Liver (tissue), 9 donors: ENCODE results near the gene ULBP1. TPM values are rescaled to one million over a fixed set of nuclear protein-coding genes. Genes with fewer than 3 reads are reported as not detected.
"Not testable (repeated sequence)": the region's sequence is repeated elsewhere in the genome, so short reads cannot be mapped to it uniquely, and the experiment has no call there.

Source experiments
- DNase-seq: peaks from one replicate; pipeline ENCODE4 v3.0.0-alpha.2; 2017; ENCODE audit warnings: low spot score
- H3K27ac ChIP-seq, 2 donors: one replicate each; pipeline ENCODE4 v1.7.0; 2013; ENCODE audit warnings: inconsistent platforms in 2 of 2, low read length in 2 of 2, control low read depth in 1 of 2, low read depth in 1 of 2, mild to moderate bottlenecking in 1 of 2
- H3K27me3 ChIP-seq, 4 donors: one replicate each; pipeline versions ENCODE4 v1.6.1 to v1.7.0; 2013; ENCODE audit warnings: low read length in 3 of 4, inconsistent platforms in 1 of 4, mild to moderate bottlenecking in 1 of 4, moderate library complexity in 1 of 4; ENCODE audit not compliant: control insufficient read depth in 4 of 4, insufficient read depth in 4 of 4
- H3K36me3 ChIP-seq, 4 donors: one replicate each; pipeline versions ENCODE4 v1.6.1 to v1.7.0; 2013; ENCODE audit warnings: low read length in 3 of 4, mild to moderate bottlenecking in 3 of 4, low read depth in 1 of 4, moderate library complexity in 1 of 4; ENCODE audit not compliant: control insufficient read depth in 4 of 4, insufficient read depth in 3 of 4
- H3K4me1 ChIP-seq, 4 donors: one replicate each; pipeline versions ENCODE4 v1.6.1 to v1.7.0; 2013; ENCODE audit warnings: low read length in 3 of 4, mild to moderate bottlenecking in 3 of 4, moderate library complexity in 1 of 4; ENCODE audit not compliant: control insufficient read depth in 4 of 4, insufficient read depth in 4 of 4
- H3K4me3 ChIP-seq, 3 donors: one replicate each; pipeline versions ENCODE4 v1.6.1 to v1.7.0; 2013; ENCODE audit warnings: low read length in 3 of 3, control low read depth in 1 of 3, low read depth in 1 of 3, mild to moderate bottlenecking in 1 of 3
- H3K9ac ChIP-seq, 2 donors: one replicate each; pipeline ENCODE4 v1.7.0; 2013; ENCODE audit warnings: low read length in 2 of 2, mild to moderate bottlenecking in 2 of 2, moderate library complexity in 2 of 2, control low read depth in 1 of 2, low read depth in 1 of 2
- H3K9me3 ChIP-seq, 4 donors: one replicate each; pipeline versions ENCODE4 v1.6.1 to v1.7.0; 2013; ENCODE audit warnings: low read length in 3 of 4; ENCODE audit not compliant: control insufficient read depth in 4 of 4
- GABPA ChIP-seq, 2 donors: IDR thresholded peaks in 1 of 2; conservative IDR thresholded peaks in 1 of 2; 2 replicates each; pipeline ENCODE4 v1.6.1; 2016; ENCODE audit warnings: antibody characterized with exemption in 2 of 2, mild to moderate bottlenecking in 1 of 2, moderate library complexity in 1 of 2
- HNF4A ChIP-seq, 2 donors: conservative IDR thresholded peaks; 2 replicates each; pipeline ENCODE4 v1.6.1; 2016; ENCODE audit warnings: antibody characterized with exemption in 2 of 2, mild to moderate bottlenecking in 2 of 2
- JUND ChIP-seq, 2 donors: IDR thresholded peaks; 2 replicates each; pipeline ENCODE4 v1.6.1; 2016; ENCODE audit warnings: antibody characterized with exemption in 2 of 2
- SP1 ChIP-seq: IDR thresholded peaks from 2 replicates; pipeline ENCODE4 v1.6.1; 2018; ENCODE audit warnings: antibody characterized with exemption, mild to moderate bottlenecking
- YY1 ChIP-seq: IDR thresholded peaks from 2 replicates; pipeline ENCODE4 v1.6.1; 2016; ENCODE audit warnings: antibody characterized with exemption, mild to moderate bottlenecking
- WGBS: extraction: QIAGEN DNeasy Blood & Tissue Kit; methylation state at CpG from one replicate; pipeline ENCODE4 v1.1.7; 2013; 5-methylcytosine and 5-hydroxymethylcytosine counted together
- polyA plus RNA-seq, 2 donors: library from polyadenylated mRNA; stranded (reverse) in 1 of 2; unstranded in 1 of 2; fragments of 200-250 nt in 1 of 2; fragments of >200 nt in 1 of 2; fragmentation: Nextera tagmentation in 1 of 2; extraction: Ambion mirVana in 1 of 2; gene quantifications; one replicate each; pipeline versions ENCODE4 v1.2.1 to v1.2.3, GENCODE V29; 2013 to 2015
- total RNA-seq, 2 donors: library from RNA; depleted of rRNA; stranded (reverse); fragments of >200 nt; gene quantifications; one replicate each; pipeline ENCODE4 v1.2.3, GENCODE V29; 2014
- TF ChIP-seq, protein P1 (sequence below): IDR thresholded peaks from 2 replicates; pipeline ENCODE4 v1.6.1; 2016; ENCODE audit warnings: antibody characterized with exemption
- TF ChIP-seq, protein P2 (sequence below): IDR thresholded peaks from 2 replicates; pipeline ENCODE4 v1.6.1; 2016; ENCODE audit warnings: antibody characterized with exemption
- TF ChIP-seq, protein P3 (sequence below): fragments of 150-350 bp; IDR thresholded peaks from 2 replicates; pipeline ENCODE4 v1.5.1; 2017; ENCODE audit warnings: improper control_type of control experiment, low read depth, low read length; ENCODE audit not compliant: missing input control
- TF ChIP-seq, protein P4 (sequence below): IDR thresholded peaks from 2 replicates; pipeline ENCODE4 v1.6.1; 2016; ENCODE audit warnings: antibody characterized with exemption
- donor health status: healthy.
- donor health status: healthy.
- donor health status: healthy.
- donor health status: healthy.
- donor health status: healthy.

The ULBP1 gene
- total and polyA plus RNA-seq, 4 donors = under 0.01 to 0.05 (median 0.03) TPM; not detected in 1

DNA sequence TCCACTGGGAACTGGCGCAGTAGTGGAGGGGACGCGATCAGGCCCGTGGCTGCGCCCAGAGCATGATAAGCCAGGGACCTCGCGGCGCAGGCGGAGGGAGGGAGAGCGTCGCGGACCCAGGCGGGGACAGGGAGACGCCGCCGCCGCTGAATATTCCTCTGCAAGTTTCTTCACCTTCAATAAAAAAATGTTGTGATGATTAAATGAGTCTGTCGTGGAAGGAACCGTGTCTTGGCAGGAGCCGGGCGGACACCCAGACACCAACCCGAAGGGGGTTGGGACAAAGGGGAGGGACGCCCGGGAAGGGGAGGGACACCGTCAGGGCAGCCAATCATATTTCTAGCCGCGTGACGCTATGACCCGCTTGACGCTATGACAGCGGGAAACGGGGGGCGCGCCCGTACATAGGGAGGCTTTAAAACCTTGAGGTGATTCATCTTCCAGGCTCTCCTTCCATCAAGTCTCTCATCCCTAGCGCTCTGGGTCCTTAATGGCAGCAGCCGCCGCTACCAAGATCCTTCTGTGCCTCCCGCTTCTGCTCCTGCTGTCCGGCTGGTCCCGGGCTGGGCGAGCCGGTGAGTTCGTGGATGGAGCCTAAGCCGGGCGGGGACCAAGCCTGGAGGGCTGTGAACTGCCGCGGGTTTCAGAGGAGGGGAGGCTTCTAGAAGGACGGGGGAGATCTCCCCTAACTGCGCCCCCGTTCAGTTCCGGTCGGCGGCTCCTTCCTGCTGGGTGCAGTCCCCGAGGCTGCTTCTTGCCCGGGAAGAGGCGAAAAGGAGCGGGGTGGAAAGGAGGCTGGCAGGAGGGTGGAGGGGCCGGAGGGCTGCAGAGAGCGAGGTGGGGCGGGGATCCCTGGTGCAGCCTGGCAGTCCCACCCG is 21.9 kb upstream of the ULBP1 start, which contains the start of gene ULBP2:
Gene ULBP2 (plus strand): TSS at position 432 of the 878 bp plus-strand sequence. CDS start 59 bp downstream, at position 491.
- Histone ChIP-seq H3K27ac (no peak within 1 kb of the TSS), H3K27me3 (peaks cover 0 to 17% (median 7%) of the 10 kb centered on the region in 4 donors), H3K9ac (no peak within 1 kb of the TSS), H3K4me3 (peak within 1 kb of the TSS; percentile 32 to 69 (median 37)), H3K9me3 (no peaks in the 10 kb centered on the region), H3K4me1 (peaks cover 9 to 27% (median 14%) of the 10 kb centered on the region in 4 donors), H3K36me3 (no peaks in the 10 kb centered on the region)
- TF ChIP-seq JUND (IDR thresholded peaks at IDR 0.05) (peak in 1 of 2 donors; percentile 15), HNF4A (conservative IDR thresholded peaks at IDR 0.05) (no peak), SP1 (peak; percentile 21)
- WGBS = 4% methylated on average over 62 of the region's 62 CpGs
- DNase-seq = peak; percentile 71

DNA sequence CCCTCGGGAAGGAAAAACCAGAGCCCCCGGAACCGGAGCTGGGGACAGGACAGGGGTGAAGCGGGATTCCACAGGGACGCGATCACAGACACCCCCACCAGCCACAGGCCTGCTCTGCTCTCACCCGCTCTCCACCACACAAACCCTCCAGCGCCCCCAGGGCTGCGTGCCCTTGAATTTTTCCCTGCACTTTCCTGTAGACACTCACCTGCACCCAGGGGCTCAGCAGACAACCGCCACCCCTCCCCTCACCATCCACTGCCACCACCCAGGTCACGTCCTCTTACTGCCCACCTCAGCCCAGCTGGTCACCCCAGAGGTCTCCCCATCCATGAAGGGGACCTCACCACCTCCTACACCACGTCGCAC is 21.3 kb upstream of the ULBP1 start:
- Histone ChIP-seq H3K27me3 (peaks cover 0 to 16% (median 7%) of the 10 kb centered on the region in 4 donors), H3K36me3 (no peaks in the 10 kb centered on the region), H3K27ac (no peak overlapping the region), H3K9ac (no peak overlapping the region), H3K9me3 (no peaks in the 10 kb centered on the region), H3K4me3 (peak overlapping the region in 1 of 3 donors; percentile 37), H3K4me1 (peaks cover 9 to 27% (median 14%) of the 10 kb centered on the region in 4 donors)
- 31% methylated on average over 13 of the region's 13 CpGs for WGBS
- TF ChIP-seq, protein P1, sequence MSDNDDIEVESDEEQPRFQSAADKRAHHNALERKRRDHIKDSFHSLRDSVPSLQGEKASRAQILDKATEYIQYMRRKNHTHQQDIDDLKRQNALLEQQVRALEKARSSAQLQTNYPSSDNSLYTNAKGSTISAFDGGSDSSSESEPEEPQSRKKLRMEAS = no peak
- TF ChIP-seq, protein P2, sequence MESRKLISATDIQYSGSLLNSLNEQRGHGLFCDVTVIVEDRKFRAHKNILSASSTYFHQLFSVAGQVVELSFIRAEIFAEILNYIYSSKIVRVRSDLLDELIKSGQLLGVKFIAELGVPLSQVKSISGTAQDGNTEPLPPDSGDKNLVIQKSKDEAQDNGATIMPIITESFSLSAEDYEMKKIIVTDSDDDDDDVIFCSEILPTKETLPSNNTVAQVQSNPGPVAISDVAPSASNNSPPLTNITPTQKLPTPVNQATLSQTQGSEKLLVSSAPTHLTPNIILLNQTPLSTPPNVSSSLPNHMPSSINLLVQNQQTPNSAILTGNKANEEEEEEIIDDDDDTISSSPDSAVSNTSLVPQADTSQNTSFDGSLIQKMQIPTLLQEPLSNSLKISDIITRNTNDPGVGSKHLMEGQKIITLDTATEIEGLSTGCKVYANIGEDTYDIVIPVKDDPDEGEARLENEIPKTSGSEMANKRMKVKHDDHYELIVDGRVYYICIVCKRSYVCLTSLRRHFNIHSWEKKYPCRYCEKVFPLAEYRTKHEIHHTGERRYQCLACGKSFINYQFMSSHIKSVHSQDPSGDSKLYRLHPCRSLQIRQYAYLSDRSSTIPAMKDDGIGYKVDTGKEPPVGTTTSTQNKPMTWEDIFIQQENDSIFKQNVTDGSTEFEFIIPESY = no peak
- TF ChIP-seq, protein P3, sequence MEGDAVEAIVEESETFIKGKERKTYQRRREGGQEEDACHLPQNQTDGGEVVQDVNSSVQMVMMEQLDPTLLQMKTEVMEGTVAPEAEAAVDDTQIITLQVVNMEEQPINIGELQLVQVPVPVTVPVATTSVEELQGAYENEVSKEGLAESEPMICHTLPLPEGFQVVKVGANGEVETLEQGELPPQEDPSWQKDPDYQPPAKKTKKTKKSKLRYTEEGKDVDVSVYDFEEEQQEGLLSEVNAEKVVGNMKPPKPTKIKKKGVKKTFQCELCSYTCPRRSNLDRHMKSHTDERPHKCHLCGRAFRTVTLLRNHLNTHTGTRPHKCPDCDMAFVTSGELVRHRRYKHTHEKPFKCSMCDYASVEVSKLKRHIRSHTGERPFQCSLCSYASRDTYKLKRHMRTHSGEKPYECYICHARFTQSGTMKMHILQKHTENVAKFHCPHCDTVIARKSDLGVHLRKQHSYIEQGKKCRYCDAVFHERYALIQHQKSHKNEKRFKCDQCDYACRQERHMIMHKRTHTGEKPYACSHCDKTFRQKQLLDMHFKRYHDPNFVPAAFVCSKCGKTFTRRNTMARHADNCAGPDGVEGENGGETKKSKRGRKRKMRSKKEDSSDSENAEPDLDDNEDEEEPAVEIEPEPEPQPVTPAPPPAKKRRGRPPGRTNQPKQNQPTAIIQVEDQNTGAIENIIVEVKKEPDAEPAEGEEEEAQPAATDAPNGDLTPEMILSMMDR = no peak
- no peak for TF ChIP-seq YY1
- TF ChIP-seq, protein P4, sequence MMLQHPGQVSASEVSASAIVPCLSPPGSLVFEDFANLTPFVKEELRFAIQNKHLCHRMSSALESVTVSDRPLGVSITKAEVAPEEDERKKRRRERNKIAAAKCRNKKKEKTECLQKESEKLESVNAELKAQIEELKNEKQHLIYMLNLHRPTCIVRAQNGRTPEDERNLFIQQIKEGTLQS = no peak
- TF ChIP-seq GABPA (IDR thresholded peaks at IDR 0.05 in 1 of 2, conservative IDR thresholded peaks at IDR 0.05 in 1 of 2) = no peak
- DNase-seq = no peak

DNA sequence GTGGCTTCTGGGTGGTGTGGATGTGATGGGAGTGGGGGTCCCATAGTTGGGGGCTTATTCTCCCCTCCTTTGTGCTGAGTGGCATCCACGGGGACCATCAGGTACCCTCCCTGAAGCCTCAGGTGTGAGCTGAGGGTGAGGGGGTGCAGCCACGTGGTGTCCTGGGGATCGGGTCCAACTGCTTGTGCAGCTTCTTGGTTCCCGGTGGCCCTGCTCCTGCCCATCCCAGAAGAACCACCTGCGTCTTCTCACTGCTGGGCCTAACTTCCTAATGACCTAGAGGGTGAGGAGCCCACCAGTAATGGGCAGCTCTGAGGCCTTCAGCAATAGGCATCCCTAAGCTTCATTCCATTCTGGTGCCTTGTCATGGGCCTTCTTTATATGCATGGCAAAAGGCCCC is 20.4 kb upstream of the ULBP1 start:
- Histone ChIP-seq H3K27me3 (peaks cover 0 to 16% (median 7%) of the 10 kb centered on the region in 4 donors), H3K4me1 (peaks cover 8 to 24% (median 12%) of the 10 kb centered on the region in 4 donors)
- WGBS = 72% methylated on average over 5 of the region's 5 CpGs
- not testable (repeated sequence) for H3K4me3 ChIP-seq, H3K36me3 ChIP-seq, H3K27ac ChIP-seq, H3K9ac ChIP-seq, H3K9me3 ChIP-seq, DNase-seq

DNA sequence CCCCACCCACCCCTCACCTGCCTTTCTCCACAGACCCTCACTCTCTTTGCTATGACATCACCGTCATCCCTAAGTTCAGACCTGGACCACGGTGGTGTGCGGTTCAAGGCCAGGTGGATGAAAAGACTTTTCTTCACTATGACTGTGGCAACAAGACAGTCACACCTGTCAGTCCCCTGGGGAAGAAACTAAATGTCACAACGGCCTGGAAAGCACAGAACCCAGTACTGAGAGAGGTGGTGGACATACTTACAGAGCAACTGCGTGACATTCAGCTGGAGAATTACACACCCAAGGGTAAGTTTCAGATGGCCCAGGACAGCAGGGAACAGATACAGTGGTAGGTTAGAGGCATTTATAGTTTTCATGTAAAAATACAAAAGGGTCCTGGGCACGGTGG is 18.5 kb upstream of the ULBP1 start:
- not testable (repeated sequence) for H3K9me3 ChIP-seq, H3K36me3 ChIP-seq, H3K4me3 ChIP-seq, DNase-seq, H3K9ac ChIP-seq, H3K27me3 ChIP-seq, H3K27ac ChIP-seq
- peaks cover 0 to 14% (median 10%) of the 10 kb centered on the region in 4 donors for H3K4me1 ChIP-seq
- WGBS = 81% methylated on average over 5 of the region's 6 CpGs

DNA sequence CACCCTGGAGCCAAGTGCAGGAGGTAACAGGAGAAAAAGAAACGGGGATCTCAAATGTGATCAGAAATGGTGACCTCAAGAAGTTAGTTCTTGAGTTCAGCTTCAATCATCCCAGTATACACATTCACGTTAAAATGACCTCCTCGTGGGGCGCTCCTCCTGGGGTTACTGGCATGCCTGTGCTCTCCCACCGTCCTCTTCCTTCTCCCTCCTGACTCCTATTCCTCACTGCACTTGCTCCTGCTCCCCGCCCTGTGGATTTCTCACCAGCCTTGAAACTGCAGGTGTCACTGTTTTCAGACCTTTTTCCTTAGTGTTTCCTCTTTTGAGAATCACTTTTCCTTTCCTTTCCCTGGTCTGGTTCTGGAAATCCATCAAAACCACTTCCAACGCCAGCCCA is 17.1 kb upstream of the ULBP1 start:
- H3K9me3 ChIP-seq, H3K36me3 ChIP-seq, DNase-seq, H3K4me3 ChIP-seq, H3K9ac ChIP-seq, H3K27me3 ChIP-seq, H3K27ac ChIP-seq: not testable (repeated sequence)
- 65% methylated on average over 7 of the region's 7 CpGs for WGBS
- H3K4me1 ChIP-seq = peaks cover 0 to 15% (median 5%) of the 10 kb centered on the region in 4 donors
